Fibroblast of villous mesenchyme (primary cell): ENCODE results near the gene BST1. TPM values are rescaled to one million over a fixed set of nuclear protein-coding genes. Genes with fewer than 3 reads are reported as not detected.
A peak's percentile ranks its signal among the peaks of the same experiment; 100 is the strongest.

ENCODE experiments used
- DNase-seq: peaks from one replicate; pipeline ENCODE4 v3.0.0-alpha.2; 2010; ENCODE audit warnings: low read depth
- H3K4me3 ChIP-seq: 2 replicates; pipeline ENCODE4 v1.5.1; 2011; ENCODE audit warnings: low read depth, mild to moderate bottlenecking, low read length
- total RNA-seq: library from RNA; depleted of rRNA; stranded (reverse); fragments of >200 nt; gene quantifications from 2 replicates; pipeline ENCODE4 v1.2.3, GENCODE V29; 2012
- TF ChIP-seq, protein P1 (sequence below): IDR thresholded peaks from 2 replicates; pipeline ENCODE4 v1.5.1; 2012; ENCODE audit warnings: low read depth, mild to moderate bottlenecking, low read length; ENCODE audit not compliant: insufficient read depth

Gene BST1
- total RNA-seq, 1 donor: 19.9 TPM

DNA sequence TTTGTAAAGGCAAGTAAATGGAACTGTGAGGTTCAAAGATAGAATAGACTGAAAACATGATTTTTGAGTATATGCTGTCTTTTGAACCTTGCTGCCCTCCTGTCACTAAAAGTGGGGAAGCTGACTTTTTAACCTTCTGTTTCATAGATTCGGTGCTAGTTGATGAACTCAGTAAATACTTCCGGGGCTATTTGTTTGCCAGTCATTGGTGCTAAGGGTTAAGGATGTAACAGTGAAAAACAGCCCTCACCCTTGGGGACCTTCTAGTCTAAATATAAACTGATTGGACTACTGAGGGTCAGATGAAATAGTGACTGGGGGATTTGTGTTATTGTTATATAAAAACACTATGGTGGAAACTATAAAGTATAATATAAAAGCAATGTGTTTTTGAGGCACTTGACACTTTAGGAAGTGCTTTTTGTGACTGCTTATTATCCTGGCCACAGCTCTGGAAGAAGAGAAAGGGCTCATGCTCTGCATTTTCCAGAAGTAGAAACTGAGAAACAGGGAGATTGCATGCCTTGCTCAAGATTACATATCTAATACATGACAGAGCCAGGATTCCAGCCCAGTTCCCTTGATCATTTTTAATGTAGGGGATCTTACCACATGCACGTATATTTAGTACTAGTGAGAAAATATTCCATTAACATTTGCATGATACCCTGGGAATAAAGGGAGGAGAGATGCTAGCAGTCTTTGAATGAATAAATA is 3.9 kb downstream of the BST1 start:
- no peak overlapping the region for H3K4me3 ChIP-seq
- no peak for DNase-seq
- TF ChIP-seq, protein P1, sequence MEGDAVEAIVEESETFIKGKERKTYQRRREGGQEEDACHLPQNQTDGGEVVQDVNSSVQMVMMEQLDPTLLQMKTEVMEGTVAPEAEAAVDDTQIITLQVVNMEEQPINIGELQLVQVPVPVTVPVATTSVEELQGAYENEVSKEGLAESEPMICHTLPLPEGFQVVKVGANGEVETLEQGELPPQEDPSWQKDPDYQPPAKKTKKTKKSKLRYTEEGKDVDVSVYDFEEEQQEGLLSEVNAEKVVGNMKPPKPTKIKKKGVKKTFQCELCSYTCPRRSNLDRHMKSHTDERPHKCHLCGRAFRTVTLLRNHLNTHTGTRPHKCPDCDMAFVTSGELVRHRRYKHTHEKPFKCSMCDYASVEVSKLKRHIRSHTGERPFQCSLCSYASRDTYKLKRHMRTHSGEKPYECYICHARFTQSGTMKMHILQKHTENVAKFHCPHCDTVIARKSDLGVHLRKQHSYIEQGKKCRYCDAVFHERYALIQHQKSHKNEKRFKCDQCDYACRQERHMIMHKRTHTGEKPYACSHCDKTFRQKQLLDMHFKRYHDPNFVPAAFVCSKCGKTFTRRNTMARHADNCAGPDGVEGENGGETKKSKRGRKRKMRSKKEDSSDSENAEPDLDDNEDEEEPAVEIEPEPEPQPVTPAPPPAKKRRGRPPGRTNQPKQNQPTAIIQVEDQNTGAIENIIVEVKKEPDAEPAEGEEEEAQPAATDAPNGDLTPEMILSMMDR: no peak

DNA sequence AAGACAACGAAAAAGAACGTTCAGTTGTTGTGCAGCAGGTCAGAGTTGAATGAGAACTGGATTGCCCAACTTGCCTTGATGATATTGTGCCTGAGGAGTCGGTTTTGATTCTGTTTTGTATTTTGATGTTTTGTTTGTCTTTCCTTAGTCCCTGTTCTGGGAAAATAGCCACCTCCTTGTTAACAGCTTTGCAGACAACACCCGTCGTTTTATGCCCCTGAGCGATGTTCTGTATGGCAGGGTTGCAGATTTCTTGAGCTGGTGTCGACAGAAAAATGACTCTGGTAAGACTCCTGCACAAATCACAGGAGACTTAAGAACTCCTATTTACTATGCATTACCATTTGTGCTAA is 4.5 kb downstream of the BST1 start:
- TF ChIP-seq, protein P1: no peak

DNA sequence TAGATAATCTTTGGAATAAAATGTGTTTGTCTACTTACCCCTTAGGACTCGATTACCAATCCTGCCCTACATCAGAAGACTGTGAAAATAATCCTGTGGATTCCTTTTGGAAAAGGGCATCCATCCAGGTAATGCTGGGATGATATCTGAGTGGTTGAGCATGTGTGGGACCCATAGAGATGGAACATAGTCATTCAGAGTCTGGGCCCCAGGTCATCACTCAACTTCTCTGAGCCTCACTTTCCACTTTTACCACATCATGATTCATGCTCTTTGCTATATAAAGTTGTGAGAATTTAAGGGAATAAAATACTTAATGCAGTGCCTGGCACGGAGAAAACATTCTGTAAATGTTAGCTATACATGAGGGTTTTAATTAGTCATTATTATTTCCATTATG is 8.9 kb downstream of the BST1 start:
- H3K4me3 ChIP-seq: no peak overlapping the region
- DNase-seq: no peak

More for the DNA sequence above, 4.5 kb downstream of the BST1 start:
- no peak overlapping the region for H3K4me3 ChIP-seq
- peak; percentile 86 for DNase-seq

DNA sequence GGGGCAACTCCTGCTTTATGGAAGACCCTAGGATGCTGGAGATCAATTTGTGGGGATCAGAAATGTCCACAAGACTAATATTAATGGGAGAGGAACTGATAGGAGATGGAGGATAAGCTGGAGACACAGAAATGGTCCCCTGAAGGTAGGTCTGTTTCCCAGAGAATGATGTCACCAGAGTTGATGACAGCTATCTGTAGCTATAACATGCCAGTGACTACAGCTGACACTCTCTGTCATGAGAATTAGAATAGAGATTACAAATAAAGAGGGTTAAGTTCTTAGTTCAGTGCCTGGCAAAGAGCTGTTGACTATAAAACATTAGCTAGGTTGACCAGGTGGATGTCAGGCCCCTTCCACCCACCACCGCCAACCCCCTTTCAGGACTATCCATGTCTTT is 9.3 kb downstream of the BST1 start:
- TF ChIP-seq, protein P1: no peak
- no peak overlapping the region for H3K4me3 ChIP-seq
- DNase-seq: no peak

More for the DNA sequence above, 8.9 kb downstream of the BST1 start:
- TF ChIP-seq, protein P1: no peak

DNA sequence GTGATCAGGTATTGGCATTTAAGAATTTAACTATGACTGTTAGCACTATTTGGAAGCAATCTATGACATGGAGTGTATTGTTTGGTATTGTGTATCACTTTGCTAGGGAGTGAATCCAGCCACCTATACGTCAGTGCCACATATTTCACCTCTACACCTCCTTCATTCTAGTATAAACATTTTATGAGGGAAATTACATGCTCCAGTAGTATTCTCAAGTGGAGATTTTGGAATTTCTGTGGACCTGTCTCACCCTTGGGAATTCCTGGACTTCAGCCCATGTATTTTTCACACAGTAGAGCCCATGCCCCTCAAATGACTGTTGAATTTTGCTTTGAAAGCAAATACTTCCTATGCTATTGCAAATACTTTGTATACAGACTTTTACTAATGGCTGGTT is 11.3 kb downstream of the BST1 start:
- no peak overlapping the region for H3K4me3 ChIP-seq
- TF ChIP-seq, protein P1: no peak
- no peak for DNase-seq

DNA sequence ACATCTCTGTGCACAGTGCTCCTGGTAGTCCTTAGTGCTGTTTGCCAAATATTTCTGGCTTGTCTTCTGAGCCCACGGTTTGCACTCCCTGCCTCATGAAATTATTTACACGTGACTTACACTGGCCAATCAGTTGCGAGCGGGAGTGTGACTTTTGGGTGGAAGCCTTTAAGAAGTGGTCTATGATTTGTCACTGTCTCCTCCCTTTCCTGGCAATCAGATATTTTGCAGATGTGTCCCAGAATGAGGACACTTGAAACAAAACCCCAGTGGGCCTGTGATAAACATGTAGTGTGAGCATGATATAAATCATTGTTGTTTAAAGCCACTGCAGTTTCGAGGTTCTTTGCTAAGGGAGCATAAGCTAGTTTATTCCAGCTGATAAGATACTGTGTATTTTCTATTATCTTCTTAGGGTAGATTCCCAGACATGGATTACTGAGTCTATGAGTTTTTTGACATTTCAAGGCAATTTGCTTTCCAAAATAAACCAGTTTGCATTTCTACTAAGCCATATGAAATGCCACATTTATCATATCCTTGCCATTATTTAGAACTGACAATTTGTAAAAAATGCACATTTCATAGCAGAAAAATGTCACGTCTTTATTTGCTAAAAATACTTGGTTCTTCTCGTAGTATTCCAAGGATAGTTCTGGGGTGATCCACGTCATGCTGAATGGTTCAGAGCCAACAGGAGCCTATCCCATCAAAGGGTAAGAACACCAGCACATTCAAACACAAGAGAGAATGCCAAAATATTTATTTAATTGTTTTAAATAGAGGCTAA is 12.0 kb downstream of the BST1 start:
- peak; percentile 68 for DNase-seq
- TF ChIP-seq, protein P1: no peak

More for the DNA sequence above, 12.0 kb downstream of the BST1 start:
- H3K4me3 ChIP-seq: no peak overlapping the region
